Measurements from ENCODE around the gene TTC9.

TTC9 gene

GRCh38 chr14:70707138-70708038, 65.7 kb downstream of the TTC9 start:
- Mint-ChIP-seq H3K4me1 (peaks cover 9% of the 10 kb centered on the region), H3K36me3 (peaks cover 3% of the 10 kb centered on the region), H3K27me3 (no peaks in the 10 kb centered on the region), H3K27ac (no peak overlapping the region), H3K9me3 (no peaks in the 10 kb centered on the region), H3K4me3 (no peak overlapping the region)
- DNase-seq (ENCODE audit: low spot score in 2 of 2) (no peak), ATAC-seq (ENCODE audit: low read depth) (no peak)

GRCh38 chr14:70708717-70709570, 67.2 kb downstream of the TTC9 start:
- ATAC-seq (ENCODE audit: low read depth) (no peak), DNase-seq (ENCODE audit: low spot score in 2 of 2) (no peak)
- H3K27me3 Mint-ChIP-seq = no peaks in the 10 kb centered on the region
- no peaks in the 10 kb centered on the region for H3K9me3 Mint-ChIP-seq
- peaks cover 13% of the 10 kb centered on the region for H3K4me1 Mint-ChIP-seq
- H3K36me3 Mint-ChIP-seq = peaks cover 3% of the 10 kb centered on the region
- no peak overlapping the region for H3K27ac Mint-ChIP-seq
- no peak overlapping the region for H3K4me3 Mint-ChIP-seq

GRCh38 chr14:70709726-70710382, 68.1 kb downstream of the TTC9 start:
- no peak overlapping the region for H3K27ac Mint-ChIP-seq
- DNase-seq (ENCODE audit: low spot score in 2 of 2) (no peak), ATAC-seq (ENCODE audit: low read depth) (no peak)
- H3K36me3 Mint-ChIP-seq = peaks cover 3% of the 10 kb centered on the region
- H3K4me1 Mint-ChIP-seq = peaks cover 15% of the 10 kb centered on the region
- no peaks in the 10 kb centered on the region for H3K27me3 Mint-ChIP-seq
- H3K9me3 Mint-ChIP-seq = no peaks in the 10 kb centered on the region
- no peak overlapping the region for H3K4me3 Mint-ChIP-seq

GRCh38 chr14:70711451-70711850, 69.7 kb downstream of the TTC9 start:
- Mint-ChIP-seq H3K9me3 (no peaks in the 10 kb centered on the region), H3K4me1 (peaks cover 15% of the 10 kb centered on the region), H3K36me3 (no peaks in the 10 kb centered on the region), H3K27me3 (peaks cover 1% of the 10 kb centered on the region), H3K4me3 (no peak overlapping the region), H3K27ac (peak overlapping the region; percentile 81)
- ATAC-seq (ENCODE audit: low read depth) (no peak), DNase-seq (ENCODE audit: low spot score in 2 of 2) (no peak)

- H3K9me3 Mint-ChIP-seq = no peaks in the 10 kb centered on the region
- H3K27ac Mint-ChIP-seq = no peak overlapping the region
- H3K4me3 Mint-ChIP-seq = no peak overlapping the region
- no peaks in the 10 kb centered on the region for H3K36me3 Mint-ChIP-seq
- DNase-seq (ENCODE audit: low spot score in 2 of 2) (no peak), ATAC-seq (ENCODE audit: low read depth) (no peak)
- peaks cover 15% of the 10 kb centered on the region for H3K4me1 Mint-ChIP-seq
- H3K27me3 Mint-ChIP-seq = peaks cover 1% of the 10 kb centered on the region
Observed at GRCh38 chr14:70713096-70713495, 71.4 kb downstream of the TTC9 start.

- DNase-seq (ENCODE audit: low spot score in 2 of 2) (no peak), ATAC-seq (ENCODE audit: low read depth) (no peak)
- Mint-ChIP-seq H3K27ac (no peak overlapping the region), H3K9me3 (no peaks in the 10 kb centered on the region), H3K27me3 (peaks cover 1% of the 10 kb centered on the region), H3K36me3 (no peaks in the 10 kb centered on the region), H3K4me3 (no peak overlapping the region), H3K4me1 (peaks cover 15% of the 10 kb centered on the region)
Observed at GRCh38 chr14:70713511-70713916, 71.8 kb downstream of the TTC9 start.

GRCh38 chr14:70714055-70714550, 72.4 kb downstream of the TTC9 start:
- Mint-ChIP-seq H3K4me3 (no peak overlapping the region), H3K4me1 (peaks cover 15% of the 10 kb centered on the region), H3K36me3 (no peaks in the 10 kb centered on the region), H3K27me3 (peaks cover 1% of the 10 kb centered on the region), H3K9me3 (no peaks in the 10 kb centered on the region), H3K27ac (no peak overlapping the region)
- DNase-seq (ENCODE audit: low spot score in 2 of 2) (peak; percentile 56 to 59), ATAC-seq (ENCODE audit: low read depth) (peak; percentile 27)

- Mint-ChIP-seq H3K4me3 (no peak overlapping the region), H3K9me3 (no peaks in the 10 kb centered on the region), H3K4me1 (peaks cover 11% of the 10 kb centered on the region), H3K27ac (no peak overlapping the region), H3K27me3 (peaks cover 1% of the 10 kb centered on the region), H3K36me3 (no peaks in the 10 kb centered on the region)
- no peak for DNase-seq (ENCODE audit: low spot score in 2 of 2)
- no peak for ATAC-seq (ENCODE audit: low read depth)
Observed at GRCh38 chr14:70716483-70716882, 74.8 kb downstream of the TTC9 start.

- H3K4me1 Mint-ChIP-seq = peaks cover 6% of the 10 kb centered on the region
- no peaks in the 10 kb centered on the region for H3K36me3 Mint-ChIP-seq
- no peak overlapping the region for H3K4me3 Mint-ChIP-seq
- ATAC-seq (ENCODE audit: low read depth) = no peak
- peaks cover 1% of the 10 kb centered on the region for H3K27me3 Mint-ChIP-seq
- H3K27ac Mint-ChIP-seq = no peak overlapping the region
- H3K9me3 Mint-ChIP-seq = no peaks in the 10 kb centered on the region
- DNase-seq (ENCODE audit: low spot score in 2 of 2) = no peak
Observed at GRCh38 chr14:70716958-70717357, 75.2 kb downstream of the TTC9 start.

GRCh38 chr14:70718383-70719118, 76.8 kb downstream of the TTC9 start:
- Mint-ChIP-seq H3K36me3 (no peaks in the 10 kb centered on the region), H3K4me3 (no peak overlapping the region), H3K4me1 (peaks cover 3% of the 10 kb centered on the region), H3K27me3 (peaks cover 1% of the 10 kb centered on the region), H3K9me3 (no peaks in the 10 kb centered on the region), H3K27ac (no peak overlapping the region)
- DNase-seq (ENCODE audit: low spot score in 2 of 2) = no peak
- no peak for ATAC-seq (ENCODE audit: low read depth)

- Mint-ChIP-seq H3K27me3 (no peaks in the 10 kb centered on the region), H3K4me1 (peaks cover 7% of the 10 kb centered on the region), H3K9me3 (no peaks in the 10 kb centered on the region), H3K36me3 (peaks cover 2% of the 10 kb centered on the region), H3K4me3 (no peak overlapping the region), H3K27ac (no peak overlapping the region)
- DNase-seq (ENCODE audit: low spot score in 2 of 2) = no peak
- ATAC-seq (ENCODE audit: low read depth) = no peak
Observed at GRCh38 chr14:70721542-70721941, 79.8 kb downstream of the TTC9 start.

- Mint-ChIP-seq H3K36me3 (peaks cover 2% of the 10 kb centered on the region), H3K4me1 (peaks cover 15% of the 10 kb centered on the region), H3K9me3 (no peaks in the 10 kb centered on the region), H3K4me3 (no peak overlapping the region), H3K27ac (no peak overlapping the region), H3K27me3 (no peaks in the 10 kb centered on the region)
- ATAC-seq (ENCODE audit: low read depth) (no peak), DNase-seq (ENCODE audit: low spot score in 2 of 2) (no peak)
Observed at GRCh38 chr14:70722418-70722817, 80.7 kb downstream of the TTC9 start.

GRCh38 chr14:70723276-70723675, 81.6 kb downstream of the TTC9 start:
- no peak for DNase-seq (ENCODE audit: low spot score in 2 of 2)
- Mint-ChIP-seq H3K9me3 (no peaks in the 10 kb centered on the region), H3K27me3 (no peaks in the 10 kb centered on the region), H3K27ac (peak overlapping the region; percentile 7), H3K4me1 (peaks cover 19% of the 10 kb centered on the region), H3K4me3 (no peak overlapping the region), H3K36me3 (peaks cover 2% of the 10 kb centered on the region)
- ATAC-seq (ENCODE audit: low read depth) = no peak
